ENCODE measurements around the gene TENM3.
"Not testable (repeated sequence)": the region's sequence is repeated elsewhere in the genome, so short reads cannot be mapped to it uniquely, and the experiment has no call there.

GRCh38 chr4:182814065-182814464 lies 570.9 kb downstream of the TENM3 start:
- not testable (repeated sequence) for TF ChIP-seq CTCF (IDR thresholded peaks at IDR 0.05; ENCODE audit: poor library complexity); EZH2phosphoT487 (IDR thresholded peaks at IDR 0.05; ENCODE audit: low read depth, severe bottlenecking, unreplicated experiment)

Measured in hepatocyte (in vitro differentiated cells).